Measurements from ENCODE around the gene TLX2. TPM values are rescaled to one million over a fixed set of nuclear protein-coding genes. Genes with fewer than 3 reads are reported as not detected.

The TLX2 gene
- total and polyA plus RNA-seq, 2 of the 13 experiments (the other 11 are each of a cell fraction or from before 2014, with no cell fraction given): 0.05 to 0.20 TPM

DNA sequence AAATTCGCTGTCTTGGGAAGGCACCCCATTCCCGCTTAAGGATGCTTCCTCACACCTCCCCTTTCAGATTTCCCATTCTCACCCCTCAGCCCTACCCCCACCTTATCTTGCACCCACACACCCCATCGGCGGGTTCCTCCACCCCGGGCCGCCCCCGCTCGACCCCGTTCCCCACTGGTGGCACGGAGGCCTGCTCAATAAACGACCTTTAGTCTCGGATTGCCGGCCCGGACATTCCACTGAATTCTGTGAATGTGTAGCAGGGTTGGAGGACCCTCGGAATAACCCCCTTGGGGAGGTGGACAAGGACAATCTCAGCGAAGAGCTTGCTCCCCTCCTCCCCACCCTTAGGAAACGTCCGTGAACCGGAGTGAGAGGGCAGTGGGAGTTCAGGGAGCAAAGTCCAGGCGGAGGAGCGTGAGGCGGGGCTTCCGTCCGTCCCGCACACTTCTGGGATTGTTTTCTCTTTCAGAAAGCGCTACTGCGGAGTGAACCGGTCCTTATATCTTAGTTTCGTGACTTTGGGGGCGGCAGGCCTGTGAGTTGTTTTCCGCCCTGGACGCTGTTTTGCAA lies 12.0 kb upstream of the TLX2 start (continued):
- TF ChIP-seq SP140L (CRISPR knock-in tag; IDR thresholded peaks at IDR 0.05; ENCODE audit: borderline replicate concordance): 0 out of 2 replicates have a peak, but pooled peaks have one; percentile 15
- TF ChIP-seq, protein P1, sequence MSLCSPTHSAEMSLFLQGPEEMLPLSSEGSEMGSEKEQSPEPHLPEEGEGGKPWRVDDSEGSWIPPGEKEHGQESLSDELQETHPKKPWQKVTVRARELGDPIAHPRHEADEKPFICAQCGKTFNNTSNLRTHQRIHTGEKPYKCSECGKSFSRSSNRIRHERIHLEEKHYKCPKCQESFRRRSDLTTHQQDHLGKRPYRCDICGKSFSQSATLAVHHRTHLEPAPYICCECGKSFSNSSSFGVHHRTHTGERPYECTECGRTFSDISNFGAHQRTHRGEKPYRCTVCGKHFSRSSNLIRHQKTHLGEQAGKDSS (CRISPR knock-in tag; IDR thresholded peaks at IDR 0.05; ENCODE audit: borderline replicate concordance, low read depth): peak; percentile 73; the same call in 1 of the 2 replicates
- TF ChIP-seq ZNF225 (CRISPR knock-in tag; IDR thresholded peaks at IDR 0.05): no peak
- TF ChIP-seq, protein P2, sequence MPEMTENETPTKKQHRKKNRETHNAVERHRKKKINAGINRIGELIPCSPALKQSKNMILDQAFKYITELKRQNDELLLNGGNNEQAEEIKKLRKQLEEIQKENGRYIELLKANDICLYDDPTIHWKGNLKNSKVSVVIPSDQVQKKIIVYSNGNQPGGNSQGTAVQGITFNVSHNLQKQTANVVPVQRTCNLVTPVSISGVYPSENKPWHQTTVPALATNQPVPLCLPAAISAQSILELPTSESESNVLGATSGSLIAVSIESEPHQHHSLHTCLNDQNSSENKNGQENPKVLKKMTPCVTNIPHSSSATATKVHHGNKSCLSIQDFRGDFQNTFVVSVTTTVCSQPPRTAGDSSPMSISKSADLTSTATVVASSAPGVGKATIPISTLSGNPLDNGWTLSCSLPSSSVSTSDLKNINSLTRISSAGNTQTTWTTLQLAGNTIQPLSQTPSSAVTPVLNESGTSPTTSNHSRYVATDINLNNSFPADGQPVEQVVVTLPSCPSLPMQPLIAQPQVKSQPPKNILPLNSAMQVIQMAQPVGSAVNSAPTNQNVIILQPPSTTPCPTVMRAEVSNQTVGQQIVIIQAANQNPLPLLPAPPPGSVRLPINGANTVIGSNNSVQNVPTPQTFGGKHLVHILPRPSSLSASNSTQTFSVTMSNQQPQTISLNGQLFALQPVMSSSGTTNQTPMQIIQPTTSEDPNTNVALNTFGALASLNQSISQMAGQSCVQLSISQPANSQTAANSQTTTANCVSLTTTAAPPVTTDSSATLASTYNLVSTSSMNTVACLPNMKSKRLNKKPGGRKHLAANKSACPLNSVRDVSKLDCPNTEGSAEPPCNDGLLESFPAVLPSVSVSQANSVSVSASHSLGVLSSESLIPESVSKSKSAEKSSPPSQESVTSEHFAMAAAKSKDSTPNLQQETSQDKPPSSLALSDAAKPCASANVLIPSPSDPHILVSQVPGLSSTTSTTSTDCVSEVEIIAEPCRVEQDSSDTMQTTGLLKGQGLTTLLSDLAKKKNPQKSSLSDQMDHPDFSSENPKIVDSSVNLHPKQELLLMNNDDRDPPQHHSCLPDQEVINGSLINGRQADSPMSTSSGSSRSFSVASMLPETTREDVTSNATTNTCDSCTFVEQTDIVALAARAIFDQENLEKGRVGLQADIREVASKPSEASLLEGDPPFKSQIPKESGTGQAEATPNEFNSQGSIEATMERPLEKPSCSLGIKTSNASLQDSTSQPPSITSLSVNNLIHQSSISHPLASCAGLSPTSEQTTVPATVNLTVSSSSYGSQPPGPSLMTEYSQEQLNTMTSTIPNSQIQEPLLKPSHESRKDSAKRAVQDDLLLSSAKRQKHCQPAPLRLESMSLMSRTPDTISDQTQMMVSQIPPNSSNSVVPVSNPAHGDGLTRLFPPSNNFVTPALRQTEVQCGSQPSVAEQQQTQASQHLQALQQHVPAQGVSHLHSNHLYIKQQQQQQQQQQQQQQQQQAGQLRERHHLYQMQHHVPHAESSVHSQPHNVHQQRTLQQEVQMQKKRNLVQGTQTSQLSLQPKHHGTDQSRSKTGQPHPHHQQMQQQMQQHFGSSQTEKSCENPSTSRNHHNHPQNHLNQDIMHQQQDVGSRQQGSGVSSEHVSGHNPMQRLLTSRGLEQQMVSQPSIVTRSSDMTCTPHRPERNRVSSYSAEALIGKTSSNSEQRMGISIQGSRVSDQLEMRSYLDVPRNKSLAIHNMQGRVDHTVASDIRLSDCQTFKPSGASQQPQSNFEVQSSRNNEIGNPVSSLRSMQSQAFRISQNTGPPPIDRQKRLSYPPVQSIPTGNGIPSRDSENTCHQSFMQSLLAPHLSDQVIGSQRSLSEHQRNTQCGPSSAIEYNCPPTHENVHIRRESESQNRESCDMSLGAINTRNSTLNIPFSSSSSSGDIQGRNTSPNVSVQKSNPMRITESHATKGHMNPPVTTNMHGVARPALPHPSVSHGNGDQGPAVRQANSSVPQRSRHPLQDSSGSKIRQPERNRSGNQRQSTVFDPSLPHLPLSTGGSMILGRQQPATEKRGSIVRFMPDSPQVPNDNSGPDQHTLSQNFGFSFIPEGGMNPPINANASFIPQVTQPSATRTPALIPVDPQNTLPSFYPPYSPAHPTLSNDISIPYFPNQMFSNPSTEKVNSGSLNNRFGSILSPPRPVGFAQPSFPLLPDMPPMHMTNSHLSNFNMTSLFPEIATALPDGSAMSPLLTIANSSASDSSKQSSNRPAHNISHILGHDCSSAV (CRISPR knock-in tag; IDR thresholded peaks at IDR 0.05; ENCODE audit: borderline replicate concordance): 0 out of 2 replicates have a peak, but pooled peaks have one; percentile 18
- 0 out of 2 replicates have a peak, but pooled peaks have one; percentile 29 for TF ChIP-seq KDM5A (IDR thresholded peaks at IDR 0.05; ENCODE audit: borderline replicate concordance, low read length)
- peak; percentile 42; the same call in 1 of the 2 replicates for TF ChIP-seq ZBTB7A (CRISPR knock-in tag; IDR thresholded peaks at IDR 0.05)
- TF ChIP-seq, protein P3, sequence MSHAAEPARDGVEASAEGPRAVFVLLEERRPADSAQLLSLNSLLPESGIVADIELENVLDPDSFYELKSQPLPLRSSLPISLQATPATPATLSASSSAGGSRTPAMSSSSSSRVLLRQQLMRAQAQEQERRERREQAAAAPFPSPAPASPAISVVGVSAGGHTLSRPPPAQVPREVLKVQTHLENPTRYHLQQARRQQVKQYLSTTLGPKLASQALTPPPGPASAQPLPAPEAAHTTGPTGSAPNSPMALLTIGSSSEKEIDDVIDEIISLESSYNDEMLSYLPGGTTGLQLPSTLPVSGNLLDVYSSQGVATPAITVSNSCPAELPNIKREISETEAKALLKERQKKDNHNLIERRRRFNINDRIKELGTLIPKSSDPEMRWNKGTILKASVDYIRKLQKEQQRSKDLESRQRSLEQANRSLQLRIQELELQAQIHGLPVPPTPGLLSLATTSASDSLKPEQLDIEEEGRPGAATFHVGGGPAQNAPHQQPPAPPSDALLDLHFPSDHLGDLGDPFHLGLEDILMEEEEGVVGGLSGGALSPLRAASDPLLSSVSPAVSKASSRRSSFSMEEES (CRISPR knock-in tag; IDR thresholded peaks at IDR 0.05): peak; percentile 64; the same call in 1 of the 2 replicates
- TF ChIP-seq NFRKB (IDR thresholded peaks at IDR 0.05): no peak
- peak; percentile 49; the same call in 1 of the 2 replicates for TF ChIP-seq AHR (CRISPR knock-in tag; IDR thresholded peaks at IDR 0.05)
- TF ChIP-seq, protein P4, sequence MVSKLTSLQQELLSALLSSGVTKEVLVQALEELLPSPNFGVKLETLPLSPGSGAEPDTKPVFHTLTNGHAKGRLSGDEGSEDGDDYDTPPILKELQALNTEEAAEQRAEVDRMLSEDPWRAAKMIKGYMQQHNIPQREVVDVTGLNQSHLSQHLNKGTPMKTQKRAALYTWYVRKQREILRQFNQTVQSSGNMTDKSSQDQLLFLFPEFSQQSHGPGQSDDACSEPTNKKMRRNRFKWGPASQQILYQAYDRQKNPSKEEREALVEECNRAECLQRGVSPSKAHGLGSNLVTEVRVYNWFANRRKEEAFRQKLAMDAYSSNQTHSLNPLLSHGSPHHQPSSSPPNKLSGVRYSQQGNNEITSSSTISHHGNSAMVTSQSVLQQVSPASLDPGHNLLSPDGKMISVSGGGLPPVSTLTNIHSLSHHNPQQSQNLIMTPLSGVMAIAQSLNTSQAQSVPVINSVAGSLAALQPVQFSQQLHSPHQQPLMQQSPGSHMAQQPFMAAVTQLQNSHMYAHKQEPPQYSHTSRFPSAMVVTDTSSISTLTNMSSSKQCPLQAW (CRISPR knock-in tag; IDR thresholded peaks at IDR 0.05): no peak; the same call in 1 of the 2 replicates
- TF ChIP-seq AGO1 (IDR thresholded peaks at IDR 0.05; ENCODE audit: low read depth, low read length, poor library complexity, severe bottlenecking): peak; percentile 3
- TF ChIP-seq, protein P5, sequence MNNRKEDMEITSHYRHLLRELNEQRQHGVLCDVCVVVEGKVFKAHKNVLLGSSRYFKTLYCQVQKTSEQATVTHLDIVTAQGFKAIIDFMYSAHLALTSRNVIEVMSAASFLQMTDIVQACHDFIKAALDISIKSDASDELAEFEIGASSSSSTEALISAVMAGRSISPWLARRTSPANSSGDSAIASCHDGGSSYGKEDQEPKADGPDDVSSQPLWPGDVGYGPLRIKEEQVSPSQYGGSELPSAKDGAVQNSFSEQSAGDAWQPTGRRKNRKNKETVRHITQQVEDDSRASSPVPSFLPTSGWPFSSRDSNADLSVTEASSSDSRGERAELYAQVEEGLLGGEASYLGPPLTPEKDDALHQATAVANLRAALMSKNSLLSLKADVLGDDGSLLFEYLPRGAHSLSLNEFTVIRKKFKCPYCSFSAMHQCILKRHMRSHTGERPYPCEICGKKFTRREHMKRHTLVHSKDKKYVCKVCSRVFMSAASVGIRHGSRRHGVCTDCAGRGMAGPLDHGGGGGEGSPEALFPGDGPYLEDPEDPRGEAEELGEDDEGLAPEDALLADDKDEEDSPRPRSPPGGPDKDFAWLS (CRISPR knock-in tag; IDR thresholded peaks at IDR 0.05; ENCODE audit: borderline replicate concordance): peak; percentile 68; the same call in 1 of the 2 replicates

All from HepG2 (cell line).